ENCODE results near the gene TEX28.
"Not testable (repeated sequence)": the region's sequence is repeated elsewhere in the genome, so short reads cannot be mapped to it uniquely, and the experiment has no call there.

The TEX28 gene

GRCh38 chrX:154310616-154311536 lies 16.0 kb upstream of the TEX28 start:
- no peak for FAIRE-seq

GRCh38 chrX:154309041-154309775 lies 14.3 kb upstream of the TEX28 start:
- no peak for FAIRE-seq

- FAIRE-seq, result no peak
These were observed 13.4 kb upstream of the TEX28 start for GRCh38 chrX:154308108-154308946.

- FAIRE-seq, result no peak
These were observed 12.3 kb upstream of the TEX28 start for GRCh38 chrX:154307202-154307601.

GRCh38 chrX:154305541-154306205 lies 10.7 kb upstream of the TEX28 start:
- no peak for FAIRE-seq

- FAIRE-seq, result no peak
These were observed 9.9 kb upstream of the TEX28 start for GRCh38 chrX:154304846-154305245.

GRCh38 chrX:154303476-154303875 lies 8.6 kb upstream of the TEX28 start:
- no peak for FAIRE-seq

- not testable (repeated sequence) for FAIRE-seq
These were observed 8.1 kb upstream of the TEX28 start for GRCh38 chrX:154302998-154303397.

GRCh38 chrX:154300816-154301215 lies 5.9 kb upstream of the TEX28 start:
- FAIRE-seq, result no peak

- FAIRE-seq, result no peak
These were observed 3.4 kb upstream of the TEX28 start for GRCh38 chrX:154298312-154298711.

- no peak for FAIRE-seq
These were observed 1.8 kb upstream of the TEX28 start for GRCh38 chrX:154296731-154297130.

- no peak for FAIRE-seq
These were observed 863 bp upstream of the TEX28 start, which contains the start of gene TKTL1 for GRCh38 chrX:154295664-154296310. Gene TKTL1, plus strand, starts transcription at chrX:154295795. Its CDS starts 65 bp downstream, at chrX:154295860.

GRCh38 chrX:154286406-154286805 lies 8.5 kb downstream of the TEX28 start:
- FAIRE-seq, result not testable (repeated sequence)

GRCh38 chrX:154284489-154285338 lies 10.2 kb downstream of the TEX28 start:
- not testable (repeated sequence) for FAIRE-seq

- FAIRE-seq, result not testable (repeated sequence)
These were observed 25.7 kb downstream of the TEX28 start for GRCh38 chrX:154269245-154269644.

GRCh38 chrX:154263072-154263471 lies 31.9 kb downstream of the TEX28 start:
- FAIRE-seq, result not testable (repeated sequence)

GRCh38 chrX:154258711-154259110 lies 36.2 kb downstream of the TEX28 start:
- FAIRE-seq, result not testable (repeated sequence)

GRCh38 chrX:154257282-154257681 lies 37.6 kb downstream of the TEX28 start, which contains the start of gene OPN1MW3:
Gene OPN1MW3, plus strand, starts transcription at chrX:154257582. Its CDS starts 38 bp downstream, at chrX:154257620.
- not testable (repeated sequence) for FAIRE-seq

GRCh38 chrX:154248076-154248475 lies 46.8 kb downstream of the TEX28 start:
- FAIRE-seq, result not testable (repeated sequence)

GRCh38 chrX:154247377-154248045 lies 47.4 kb downstream of the TEX28 start:
- not testable (repeated sequence) for FAIRE-seq
